GM18520 (cell line): ENCODE measurements around the gene MFAP5.
A peak's percentile ranks its signal among the peaks of the same experiment; 100 is the strongest.
"Not testable (repeated sequence)": the region's sequence is repeated elsewhere in the genome, so short reads cannot be mapped to it uniquely, and the experiment has no call there.

Source experiments
- ATAC-seq: cut with Tn5 transposase; IDR thresholded peaks from one replicate; pipeline ENCODE4 v1.9.1; 2021; ENCODE audit not compliant: unreplicated experiment

MFAP5 gene

DNA sequence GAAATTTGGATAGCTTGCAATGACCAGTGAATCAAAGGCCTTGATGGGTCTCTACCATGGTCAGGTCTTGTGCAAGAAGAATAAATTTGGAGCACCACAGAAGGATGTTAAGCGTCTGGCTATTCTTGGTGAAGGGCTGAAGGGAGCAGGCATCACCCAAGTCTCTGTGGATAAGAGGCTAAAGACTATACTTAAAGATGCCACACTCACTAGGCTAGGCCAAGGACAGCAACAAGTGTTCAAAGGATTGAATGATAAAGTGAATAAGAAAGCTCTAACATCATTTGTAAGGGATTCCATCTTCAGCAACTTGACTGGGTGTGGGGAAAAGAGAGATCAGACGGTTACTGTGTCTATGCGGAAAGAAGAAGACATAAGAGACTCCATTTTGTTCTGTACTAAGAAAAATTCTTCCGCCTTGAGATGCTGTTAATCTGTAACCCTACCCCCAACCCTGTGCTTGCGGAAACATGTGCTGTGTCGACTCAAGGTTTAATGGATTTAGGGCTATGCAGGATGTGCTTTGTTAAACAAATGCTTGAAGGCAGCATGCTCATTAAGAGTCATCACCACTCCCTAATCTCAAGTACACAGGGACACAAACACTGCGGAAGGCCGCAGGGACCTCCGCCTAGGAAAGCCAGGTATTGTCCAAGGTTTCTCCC, 27.2 kb downstream of the MFAP5 start:
- not testable (repeated sequence) for ATAC-seq

DNA sequence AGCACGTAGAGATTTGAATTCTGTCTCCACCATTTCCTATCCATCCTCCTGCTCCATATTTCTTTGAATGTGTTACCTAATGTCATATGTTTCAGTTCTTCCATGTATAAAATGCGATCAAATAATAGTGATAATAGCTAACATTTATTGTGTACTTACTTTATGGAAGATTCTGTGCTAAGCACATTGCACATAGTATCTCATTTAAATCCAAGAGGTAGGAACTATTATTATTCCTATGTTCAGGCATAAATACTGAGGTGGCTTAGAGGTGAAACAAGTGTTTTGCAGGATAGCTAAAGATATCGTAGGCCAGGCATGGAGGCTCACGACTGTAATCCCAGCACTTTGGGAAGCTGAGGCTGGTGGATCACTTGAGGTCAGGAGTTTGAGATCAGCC, 32.5 kb downstream of the MFAP5 start:
- no peak for ATAC-seq

DNA sequence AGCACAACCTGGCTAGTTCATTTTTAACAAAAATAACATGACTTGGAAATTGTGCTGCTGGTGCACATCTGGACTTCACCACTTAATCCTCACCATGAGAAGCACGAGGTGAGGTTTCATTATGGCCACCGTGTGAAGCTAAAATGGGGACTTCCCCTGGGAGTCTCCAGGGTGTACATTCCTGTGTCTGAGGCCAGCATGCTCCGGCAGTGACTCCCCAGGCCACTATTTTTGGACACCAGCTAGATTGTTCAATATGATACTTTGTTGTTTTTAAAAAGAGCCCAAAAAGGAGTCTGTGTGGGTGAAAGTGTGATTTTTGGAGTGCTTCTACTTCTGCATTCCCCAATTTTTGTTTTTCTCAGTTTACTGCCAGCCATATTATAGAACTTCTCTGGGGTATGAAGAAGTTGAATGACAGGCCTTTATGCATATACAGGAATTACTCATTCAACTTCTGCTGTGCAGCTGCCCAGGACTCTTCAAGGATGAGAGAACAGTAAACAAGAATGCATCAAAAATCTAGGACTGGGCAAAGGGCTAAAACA, 33.1 kb downstream of the MFAP5 start:
- ATAC-seq, result peak; percentile 91

DNA sequence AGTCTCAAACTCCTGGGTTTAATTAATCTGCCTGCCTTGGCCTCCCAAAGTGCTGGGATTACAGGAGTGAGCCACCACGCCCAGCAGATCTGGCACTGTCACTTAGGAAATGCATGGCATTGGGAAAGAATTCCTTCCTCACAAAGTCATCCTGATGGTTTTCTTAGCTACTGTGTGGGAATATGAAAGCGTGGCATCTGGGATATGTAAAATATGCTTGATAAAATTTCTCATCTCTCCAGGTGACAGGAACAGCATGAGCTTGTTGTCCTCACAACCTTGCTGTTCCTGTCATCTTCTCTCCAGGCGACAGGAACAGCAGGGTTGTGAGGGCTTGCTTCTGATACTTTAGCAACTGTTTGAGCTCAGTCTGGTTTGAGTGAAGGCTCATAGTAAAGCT, 33.9 kb downstream of the MFAP5 start:
- ATAC-seq, result no peak

DNA sequence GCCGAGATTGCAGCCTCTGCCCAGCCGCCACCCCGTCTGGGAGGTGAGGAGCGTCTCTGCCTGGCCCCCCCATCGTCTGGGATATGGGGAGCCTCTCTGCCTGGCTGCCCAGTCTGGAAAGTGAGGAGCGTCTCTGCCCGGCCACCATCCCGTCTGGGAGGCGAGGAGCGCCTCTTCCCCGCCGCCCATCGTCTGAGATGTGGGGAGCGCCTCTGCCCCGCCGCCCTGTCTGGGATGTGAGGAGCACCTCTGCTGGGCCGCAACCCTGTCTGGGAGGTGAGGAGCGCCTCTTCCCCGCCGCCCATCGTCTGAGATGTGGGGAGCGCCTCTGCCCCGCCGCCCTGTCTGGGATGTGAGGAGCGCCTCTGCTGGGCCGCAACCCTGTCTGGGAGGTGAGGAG, 37.9 kb downstream of the MFAP5 start:
- ATAC-seq, result not testable (repeated sequence)

DNA sequence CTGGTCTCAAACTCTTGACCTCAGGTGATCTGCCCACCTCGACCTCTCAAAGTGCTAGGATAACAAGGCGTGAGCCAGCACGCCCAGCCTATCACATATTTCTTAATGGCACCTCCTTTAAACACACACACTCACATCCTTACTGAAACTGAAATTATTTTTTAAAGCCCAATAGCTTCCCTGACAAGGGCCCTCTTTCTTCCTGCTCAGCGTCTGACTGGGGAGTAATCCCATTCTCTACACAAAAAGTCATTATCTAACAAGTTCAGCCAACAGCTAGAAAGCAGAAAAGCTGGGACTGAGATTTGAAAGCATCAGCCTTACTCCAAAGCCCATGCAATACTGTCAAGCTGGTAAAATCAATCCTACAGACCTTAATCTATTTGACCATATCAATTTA, 40.0 kb downstream of the MFAP5 start:
- no peak for ATAC-seq

DNA sequence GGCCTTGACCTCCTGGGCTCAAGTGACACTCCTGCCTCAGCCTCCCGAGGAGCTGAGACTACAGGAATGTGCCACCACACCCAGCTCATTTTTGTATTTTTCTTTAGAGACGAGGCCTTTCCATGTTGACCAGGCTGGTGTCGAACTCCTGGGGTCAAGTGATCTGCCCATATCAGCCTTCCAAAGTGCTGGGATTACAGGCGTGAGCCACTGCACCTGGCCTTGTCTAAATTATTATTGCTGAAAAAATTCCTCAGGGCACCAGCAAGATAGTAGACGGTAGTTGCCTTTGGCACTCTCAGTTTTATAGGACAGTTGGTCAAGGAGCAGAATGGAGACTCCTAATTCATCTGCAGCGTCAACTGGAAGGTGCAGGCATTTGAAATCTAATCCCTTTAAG, 47.4 kb downstream of the MFAP5 start:
- no peak for ATAC-seq

DNA sequence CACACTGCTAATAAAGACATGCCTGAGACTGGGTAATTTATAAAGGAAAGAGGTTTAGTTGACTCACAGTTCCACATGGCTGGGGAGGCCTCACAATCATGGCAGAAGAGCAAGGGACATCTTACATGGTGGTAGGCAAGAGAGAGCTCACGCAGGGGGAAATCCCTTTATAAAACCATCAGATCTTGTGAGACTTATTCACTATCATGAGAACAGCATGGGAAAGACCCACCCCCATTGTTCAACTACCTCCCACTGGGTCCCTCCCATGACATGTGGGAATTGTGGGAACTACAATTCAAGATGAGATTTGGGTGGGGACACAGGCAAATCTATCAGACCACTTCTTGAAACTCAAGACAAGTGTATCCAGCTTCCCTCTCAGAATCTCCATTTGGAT, 48.7 kb downstream of the MFAP5 start:
- not testable (repeated sequence) for ATAC-seq

DNA sequence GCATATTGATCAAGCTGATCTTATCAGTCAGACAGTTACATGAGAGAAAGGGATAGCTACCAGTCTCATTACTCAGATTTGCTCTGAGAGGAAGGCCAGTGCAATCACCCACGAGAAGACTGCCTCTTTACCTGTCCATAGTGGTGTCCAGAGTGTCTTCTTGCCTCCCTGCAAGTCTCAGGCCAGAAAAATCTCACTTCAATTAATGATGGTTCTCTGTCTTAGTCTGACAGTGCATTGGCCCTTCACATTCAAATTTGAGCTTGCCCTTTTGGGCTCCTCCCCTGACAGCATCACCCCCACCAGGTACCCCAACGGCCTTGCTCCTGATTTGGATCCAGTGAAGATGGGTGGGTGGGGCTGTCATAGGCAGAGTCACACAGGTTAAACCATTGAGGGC, 50.0 kb downstream of the MFAP5 start, which contains the start of gene AICDA:
Gene AICDA (minus strand): TSS at position 231 of the 400 bp plus-strand sequence. CDS start 92 bp downstream, at position 139.
- ATAC-seq, result no peak

DNA sequence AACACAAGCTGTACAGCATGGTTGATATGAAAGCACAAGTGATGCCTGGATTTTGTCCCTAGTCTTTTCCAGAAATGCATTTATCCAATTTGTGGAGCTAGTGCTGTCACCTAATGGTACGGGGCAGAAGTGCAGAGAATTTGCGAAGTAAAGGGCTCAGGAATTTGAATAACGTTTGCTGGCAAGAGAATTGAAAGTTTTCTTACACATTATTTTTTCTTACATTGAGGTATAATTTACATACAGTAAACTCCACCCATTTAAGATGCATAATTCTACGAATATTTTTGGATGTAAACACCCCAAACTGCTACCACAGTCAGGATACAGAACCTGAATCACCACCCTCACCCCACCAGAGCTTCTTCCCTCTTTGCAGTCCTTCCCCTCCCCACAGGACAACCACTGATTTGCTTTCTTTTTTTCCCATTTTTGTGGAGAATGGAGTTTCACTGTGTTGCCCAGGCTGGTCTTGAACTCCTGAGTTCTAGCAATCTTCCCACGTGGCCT, 53.5 kb downstream of the MFAP5 start:
- no peak for ATAC-seq

DNA sequence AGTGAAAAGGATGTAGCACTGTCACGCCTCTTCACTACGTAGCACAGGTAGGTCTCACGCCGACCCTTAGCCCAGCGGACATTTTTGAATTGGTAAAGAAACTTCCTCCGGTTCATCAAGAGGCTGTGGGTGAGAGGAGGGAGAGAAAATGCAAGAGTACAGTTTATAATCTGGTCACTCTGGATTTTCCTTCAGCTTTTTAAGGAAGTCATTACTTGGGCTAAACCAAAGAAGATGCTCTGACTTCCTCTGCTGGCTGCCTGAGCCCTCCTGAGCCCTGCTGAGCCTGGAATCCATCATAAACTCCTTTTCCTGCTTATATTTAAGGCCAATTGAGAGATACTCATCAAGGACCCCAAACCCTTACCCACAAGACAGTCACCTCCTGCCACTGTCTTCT, 55.7 kb downstream of the MFAP5 start:
- no peak for ATAC-seq

DNA sequence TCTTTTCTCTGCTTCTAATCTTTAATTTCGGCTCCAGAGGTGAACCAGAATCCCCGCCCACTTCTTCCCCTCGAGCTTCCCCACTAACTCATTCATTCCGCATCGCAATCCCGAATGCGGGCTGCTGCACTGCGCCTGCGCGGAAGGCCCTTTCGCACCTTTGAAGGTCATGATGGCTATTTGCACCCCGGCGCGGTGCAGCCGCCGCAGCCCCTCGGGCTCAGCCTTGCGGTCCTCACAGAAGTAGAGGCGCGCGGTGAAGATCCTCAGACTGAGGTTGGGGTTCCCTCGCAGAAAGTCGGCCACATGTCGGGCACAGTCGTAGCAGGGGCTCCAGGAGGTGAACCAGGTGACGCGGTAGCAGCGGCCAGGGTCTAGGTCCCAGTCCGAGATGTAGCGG, 57.6 kb downstream of the MFAP5 start:
- no peak for ATAC-seq

DNA sequence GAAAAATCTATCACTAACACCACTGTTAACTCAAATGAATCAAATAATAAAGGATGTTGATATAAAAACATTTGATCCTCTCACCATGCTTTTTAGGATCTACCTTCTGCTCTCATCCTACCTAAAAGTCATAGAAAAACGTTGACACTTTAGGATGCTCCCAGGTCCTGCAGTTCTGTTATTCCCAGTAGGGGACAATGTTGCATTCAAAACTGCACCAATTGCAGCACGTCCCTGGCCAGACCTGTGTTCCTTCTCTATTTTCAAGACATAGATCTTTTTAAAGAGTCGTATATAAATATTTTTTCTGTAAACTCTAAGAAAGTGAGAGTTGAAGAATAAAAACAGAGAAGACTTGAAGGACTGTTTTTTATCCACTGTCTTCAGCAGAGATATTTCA, 58.8 kb downstream of the MFAP5 start:
- ATAC-seq, result no peak

DNA sequence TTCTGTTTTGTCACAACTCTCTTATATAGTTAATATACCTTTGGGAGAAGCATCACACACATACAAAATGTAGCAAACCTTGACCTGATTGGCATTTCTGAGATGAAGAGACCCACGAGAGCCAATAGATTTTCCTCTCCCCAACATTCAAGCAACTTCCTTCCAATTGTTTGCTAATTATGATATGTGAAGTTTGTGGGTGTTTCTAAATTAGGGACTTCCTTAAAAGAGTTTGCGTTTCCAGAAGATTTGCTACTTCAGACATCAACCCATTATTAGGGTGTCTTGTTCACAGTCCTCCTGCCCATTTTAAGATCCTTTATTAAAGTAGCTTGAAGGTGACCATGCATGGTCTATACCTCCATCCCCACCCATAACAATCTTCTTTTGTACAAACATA, 59.3 kb downstream of the MFAP5 start:
- no peak for ATAC-seq

DNA sequence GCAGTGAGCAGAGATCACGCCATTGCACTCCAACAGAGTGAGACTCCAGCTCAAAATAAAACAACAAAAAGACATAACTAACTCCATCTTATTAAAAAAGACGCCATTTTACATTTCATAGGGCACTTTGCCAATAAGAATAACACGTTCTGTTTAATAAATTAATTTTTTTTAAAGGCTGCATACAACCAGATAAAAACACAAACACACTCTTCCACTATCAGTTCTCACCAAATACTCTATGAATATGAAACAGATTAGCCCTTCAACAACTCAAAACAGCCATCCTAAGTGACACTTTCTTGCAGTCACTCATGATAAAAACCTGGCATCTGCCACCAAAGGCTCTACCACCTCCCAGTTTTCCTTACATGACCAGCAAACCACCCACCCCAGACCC, 66.1 kb downstream of the MFAP5 start:
- ATAC-seq, result no peak
